K562 (cell line): ENCODE data around the gene PPP1R14C. TPM values are rescaled to one million over a fixed set of nuclear protein-coding genes. Genes with fewer than 3 reads are reported as not detected.

Source experiments
- BCOR ChIP-seq: fragments of 450-650 bp; IDR thresholded peaks from 2 replicates; pipeline ENCODE4 v1.6.1; 2016
- CHD2 ChIP-seq: IDR thresholded peaks from 2 replicates; pipeline ENCODE4 v1.6.1; 2011; ENCODE audit warnings: low read depth, low read length
- CREB1 ChIP-seq, 2 experiments: sonication (generic) in 1 of 2; formaldehyde crosslinking in 1 of 2; IDR thresholded peaks; 2 replicates each; pipeline versions ENCODE4 v1.6.1 to v1.8.0; 2012 to 2022; ENCODE audit warnings: inconsistent platforms in 1 of 2, mild to moderate bottlenecking in 1 of 2, missing genetic modification reagents in 1 of 2, moderate library complexity in 1 of 2
- FOXJ2 ChIP-seq: fragments of 200-800 bp; sonication (Bioruptor generic); IDR thresholded peaks from 2 replicates; pipeline ENCODE4 v1.6.1; 2016; ENCODE audit warnings: missing genetic modification characterization, missing compliant biosample characterization
- HMG20B ChIP-seq: fragments of 250-450 bp; sonication (Bioruptor Pico); IDR thresholded peaks from 2 replicates; pipeline ENCODE4 v1.5.0; 2021; ENCODE audit warnings: mild to moderate bottlenecking
- KDM2B ChIP-seq: fragments of 250-450 bp; sonication (Bioruptor Pico); IDR thresholded peaks from 2 replicates; pipeline ENCODE4 v1.8.0; 2021; ENCODE audit warnings: mild to moderate bottlenecking, moderate library complexity
- KDM4B ChIP-seq, 2 experiments: fragments of 450-650 bp in 1 of 2; sonication (generic) in 1 of 2; IDR thresholded peaks; 2 replicates each; pipeline ENCODE4 v1.6.1; 2016 to 2017; ENCODE audit warnings: borderline replicate concordance in 2 of 2, antibody characterized with exemption in 1 of 2, low read depth in 1 of 2, mild to moderate bottlenecking in 1 of 2
- SAFB2 ChIP-seq: fragments of 200-400 bp; formaldehyde crosslinking; IDR thresholded peaks from 2 replicates; pipeline ENCODE4 v1.6.1; 2018; ENCODE audit warnings: borderline replicate concordance, low read length, low read depth, moderate library complexity; ENCODE audit not compliant: severe bottlenecking
- ZNF140 ChIP-seq: fragments of 250-450 bp; sonication (Bioruptor Pico); IDR thresholded peaks from 2 replicates; pipeline ENCODE4 v1.8.0; 2021; ENCODE audit warnings: moderate library complexity, mild to moderate bottlenecking, inconsistent platforms
- ZNF668 ChIP-seq: fragments of 250-450 bp; sonication (Bioruptor Pico); IDR thresholded peaks from 2 replicates; pipeline ENCODE4 v1.8.0; 2022; ENCODE audit warnings: mild to moderate bottlenecking, inconsistent platforms
- polyA plus RNA-seq, 8 experiments: library from polyadenylated mRNA; depleted of rRNA in 4 of 8; stranded (reverse) in 5 of 8; unstranded in 3 of 8; fragments of >200 nt; fragmentation: Nextera tagmentation in 2 of 8; fragmentation: Illumina TruSeq in 1 of 8; extraction: Ambion mirVana in 2 of 8; extraction: Trizol in 1 of 8; gene quantifications; 2 replicates each; pipeline versions ENCODE4 v1.2.1 to v1.2.3, GENCODE V29; 2011 to 2014; ENCODE audit warnings: inconsistent platforms in 1 of 8, missing spikeins in 1 of 8
- total RNA-seq, 7 experiments: library from RNA; depleted of rRNA in 6 of 7; stranded (reverse); fragments of >200 nt in 6 of 7; fragmentation: Illumina TruSeq in 2 of 7; extraction: Trizol in 2 of 7; gene quantifications; 2 replicates each; pipeline versions ENCODE4 v1.2.1 to v1.2.3, GENCODE V29; 2011 to 2021; ENCODE audit warnings: low replicate concordance in 1 of 7
- TF ChIP-seq, protein P1 (sequence below): fragments of 450-650 bp; IDR thresholded peaks from 2 replicates; pipeline ENCODE4 v1.6.1; 2016; ENCODE audit warnings: low read depth
- TF ChIP-seq, protein P2 (sequence below), 2 experiments: fragments of 250-450 bp in 1 of 2; fragments of 450-650 bp in 1 of 2; sonication (Bioruptor Pico) in 1 of 2; IDR thresholded peaks; 2 replicates each; pipeline versions ENCODE4 v1.6.1 to v1.8.0; 2016 to 2021; ENCODE audit warnings: mild to moderate bottlenecking in 2 of 2, moderate library complexity in 2 of 2, missing compliant biosample characterization in 1 of 2, missing genetic modification characterization in 1 of 2
- TF ChIP-seq, protein P3 (sequence below): fragments of 450-650 bp; IDR thresholded peaks from 2 replicates; pipeline ENCODE4 v1.6.1; 2018; ENCODE audit warnings: mild to moderate bottlenecking, low read depth; ENCODE audit not compliant: partially characterized antibody
- TF ChIP-seq, protein P4 (sequence below): IDR thresholded peaks from 2 replicates; pipeline ENCODE4 v1.6.1; 2011; ENCODE audit warnings: borderline replicate concordance, low read depth, mild to moderate bottlenecking, moderate library complexity, low read length; ENCODE audit not compliant: insufficient read depth, poor library complexity, severe bottlenecking

The PPP1R14C gene
- total and polyA plus RNA-seq, 9 of the 15 experiments (the other 6 are each of a cell fraction or from before 2014, with no cell fraction given): 4.5 to 16.6 (median 11.9) TPM

DNA sequence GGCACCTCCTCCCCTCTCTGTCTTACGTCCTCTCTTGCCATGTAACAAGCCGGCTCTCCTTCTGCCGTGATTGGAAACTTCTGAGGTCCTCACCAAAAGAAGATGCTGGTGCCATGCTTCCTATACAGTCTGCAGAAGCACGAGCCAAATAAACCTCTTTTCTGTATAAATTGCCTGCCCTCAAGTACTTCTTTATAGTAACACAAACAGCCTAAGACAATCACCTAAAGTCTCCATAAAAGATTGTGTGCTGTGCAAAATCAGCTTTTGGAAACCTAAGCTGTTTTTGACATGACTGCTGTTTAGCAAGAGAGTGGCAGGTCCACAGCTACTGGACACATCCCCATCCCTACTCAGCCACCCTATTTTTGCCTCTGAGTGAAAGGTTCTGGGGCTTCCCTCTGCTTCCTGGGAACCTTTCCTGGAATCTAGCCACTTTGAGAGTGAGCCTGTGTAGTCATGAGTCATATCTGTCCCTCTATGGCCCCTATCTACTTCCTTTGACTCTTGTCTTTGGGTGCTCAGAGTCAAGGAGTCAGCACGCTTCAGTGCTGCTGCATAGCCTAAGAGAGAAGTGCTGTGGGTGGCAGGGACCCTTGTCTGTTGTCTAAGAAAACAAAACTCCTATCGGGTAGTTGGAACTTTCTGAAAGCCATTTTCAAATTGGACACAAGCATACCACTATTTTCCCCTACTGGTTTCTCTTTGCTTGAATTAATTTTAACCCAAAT lies 110.0 kb downstream of the PPP1R14C start (continued):
- TF ChIP-seq, protein P1, sequence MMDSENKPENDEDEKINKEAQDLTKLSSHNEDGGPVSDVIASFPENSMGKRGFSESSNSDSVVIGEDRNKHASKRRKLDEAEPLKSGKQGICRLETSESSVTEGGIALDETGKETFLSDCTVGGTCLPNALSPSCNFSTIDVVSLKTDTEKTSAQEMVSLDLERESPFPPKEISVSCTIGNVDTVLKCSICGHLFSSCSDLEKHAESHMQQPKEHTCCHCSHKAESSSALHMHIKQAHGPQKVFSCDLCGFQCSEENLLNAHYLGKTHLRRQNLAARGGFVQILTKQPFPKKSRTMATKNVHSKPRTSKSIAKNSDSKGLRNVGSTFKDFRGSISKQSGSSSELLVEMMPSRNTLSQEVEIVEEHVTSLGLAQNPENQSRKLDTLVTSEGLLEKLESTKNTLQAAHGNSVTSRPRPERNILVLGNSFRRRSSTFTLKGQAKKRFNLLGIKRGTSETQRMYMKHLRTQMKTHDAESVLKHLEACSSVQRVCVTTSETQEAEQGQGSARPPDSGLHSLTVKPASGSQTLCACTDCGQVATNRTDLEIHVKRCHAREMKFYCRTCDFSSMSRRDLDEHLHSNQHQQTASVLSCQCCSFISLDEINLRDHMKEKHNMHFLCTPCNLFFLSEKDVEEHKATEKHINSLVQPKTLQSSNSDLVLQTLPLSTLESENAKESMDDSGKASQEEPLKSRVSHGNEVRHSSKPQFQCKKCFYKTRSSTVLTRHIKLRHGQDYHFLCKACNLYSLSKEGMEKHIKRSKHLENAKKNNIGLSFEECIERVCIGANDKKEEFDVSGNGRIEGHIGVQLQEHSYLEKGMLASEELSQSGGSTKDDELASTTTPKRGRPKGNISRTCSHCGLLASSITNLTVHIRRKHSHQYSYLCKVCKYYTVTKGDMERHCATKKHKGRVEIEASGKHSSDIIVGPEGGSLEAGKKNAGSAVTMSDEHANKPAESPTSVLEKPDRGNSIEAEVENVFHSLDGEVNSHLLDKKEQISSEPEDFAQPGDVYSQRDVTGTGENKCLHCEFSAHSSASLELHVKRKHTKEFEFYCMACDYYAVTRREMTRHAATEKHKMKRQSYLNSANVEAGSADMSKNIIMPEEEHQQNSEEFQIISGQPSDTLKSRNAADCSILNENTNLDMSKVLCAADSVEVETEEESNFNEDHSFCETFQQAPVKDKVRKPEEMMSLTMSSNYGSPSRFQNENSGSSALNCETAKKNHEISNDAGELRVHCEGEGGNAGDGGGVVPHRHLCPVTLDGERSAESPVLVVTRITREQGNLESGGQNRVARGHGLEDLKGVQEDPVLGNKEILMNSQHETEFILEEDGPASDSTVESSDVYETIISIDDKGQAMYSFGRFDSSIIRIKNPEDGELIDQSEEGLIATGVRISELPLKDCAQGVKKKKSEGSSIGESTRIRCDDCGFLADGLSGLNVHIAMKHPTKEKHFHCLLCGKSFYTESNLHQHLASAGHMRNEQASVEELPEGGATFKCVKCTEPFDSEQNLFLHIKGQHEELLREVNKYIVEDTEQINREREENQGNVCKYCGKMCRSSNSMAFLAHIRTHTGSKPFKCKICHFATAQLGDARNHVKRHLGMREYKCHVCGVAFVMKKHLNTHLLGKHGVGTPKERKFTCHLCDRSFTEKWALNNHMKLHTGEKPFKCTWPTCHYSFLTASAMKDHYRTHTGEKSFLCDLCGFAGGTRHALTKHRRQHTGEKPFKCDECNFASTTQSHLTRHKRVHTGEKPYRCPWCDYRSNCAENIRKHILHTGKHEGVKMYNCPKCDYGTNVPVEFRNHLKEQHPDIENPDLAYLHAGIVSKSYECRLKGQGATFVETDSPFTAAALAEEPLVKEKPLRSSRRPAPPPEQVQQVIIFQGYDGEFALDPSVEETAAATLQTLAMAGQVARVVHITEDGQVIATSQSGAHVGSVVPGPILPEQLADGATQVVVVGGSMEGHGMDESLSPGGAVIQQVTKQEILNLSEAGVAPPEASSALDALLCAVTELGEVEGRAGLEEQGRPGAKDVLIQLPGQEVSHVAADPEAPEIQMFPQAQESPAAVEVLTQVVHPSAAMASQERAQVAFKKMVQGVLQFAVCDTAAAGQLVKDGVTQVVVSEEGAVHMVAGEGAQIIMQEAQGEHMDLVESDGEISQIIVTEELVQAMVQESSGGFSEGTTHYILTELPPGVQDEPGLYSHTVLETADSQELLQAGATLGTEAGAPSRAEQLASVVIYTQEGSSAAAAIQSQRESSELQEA: no peak
- TF ChIP-seq ZNF668 (CRISPR knock-in tag) (no peak), FOXJ2 (tag) (no peak), BCOR (no peak), CHD2 (no peak), SAFB2 (no peak), ZNF140 (no peak), HMG20B (no peak), CREB1 (IDR thresholded peaks at IDR 0.05) (no peak), CREB1 (CRISPR knock-in tag; IDR thresholded peaks at IDR 0.05) (no peak), KDM4B (IDR thresholded peaks at IDR 0.05; ENCODE audit: borderline replicate concordance in 2 of 2, low read depth in 1 of 2) (no peak), KDM2B (CRISPR knock-in tag) (no peak)
- TF ChIP-seq, protein P2, sequence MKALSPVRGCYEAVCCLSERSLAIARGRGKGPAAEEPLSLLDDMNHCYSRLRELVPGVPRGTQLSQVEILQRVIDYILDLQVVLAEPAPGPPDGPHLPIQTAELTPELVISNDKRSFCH (CRISPR knock-in tag; IDR thresholded peaks at IDR 0.05): no peak
- TF ChIP-seq, protein P2 (tag; IDR thresholded peaks at IDR 0.05): no peak
- TF ChIP-seq, protein P3, sequence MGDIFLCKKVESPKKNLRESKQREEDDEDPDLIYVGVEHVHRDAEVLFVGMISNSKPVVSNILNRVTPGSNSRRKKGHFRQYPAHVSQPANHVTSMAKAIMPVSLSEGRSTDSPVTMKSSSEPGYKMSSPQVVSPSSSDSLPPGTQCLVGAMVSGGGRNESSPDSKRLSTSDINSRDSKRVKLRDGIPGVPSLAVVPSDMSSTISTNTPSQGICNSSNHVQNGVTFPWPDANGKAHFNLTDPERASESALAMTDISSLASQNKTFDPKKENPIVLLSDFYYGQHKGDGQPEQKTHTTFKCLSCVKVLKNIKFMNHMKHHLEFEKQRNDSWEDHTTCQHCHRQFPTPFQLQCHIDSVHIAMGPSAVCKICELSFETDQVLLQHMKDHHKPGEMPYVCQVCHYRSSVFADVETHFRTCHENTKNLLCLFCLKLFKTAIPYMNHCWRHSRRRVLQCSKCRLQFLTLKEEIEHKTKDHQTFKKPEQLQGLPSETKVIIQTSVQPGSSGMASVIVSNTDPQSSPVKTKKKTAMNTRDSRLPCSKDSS: no peak
- TF ChIP-seq, protein P4, sequence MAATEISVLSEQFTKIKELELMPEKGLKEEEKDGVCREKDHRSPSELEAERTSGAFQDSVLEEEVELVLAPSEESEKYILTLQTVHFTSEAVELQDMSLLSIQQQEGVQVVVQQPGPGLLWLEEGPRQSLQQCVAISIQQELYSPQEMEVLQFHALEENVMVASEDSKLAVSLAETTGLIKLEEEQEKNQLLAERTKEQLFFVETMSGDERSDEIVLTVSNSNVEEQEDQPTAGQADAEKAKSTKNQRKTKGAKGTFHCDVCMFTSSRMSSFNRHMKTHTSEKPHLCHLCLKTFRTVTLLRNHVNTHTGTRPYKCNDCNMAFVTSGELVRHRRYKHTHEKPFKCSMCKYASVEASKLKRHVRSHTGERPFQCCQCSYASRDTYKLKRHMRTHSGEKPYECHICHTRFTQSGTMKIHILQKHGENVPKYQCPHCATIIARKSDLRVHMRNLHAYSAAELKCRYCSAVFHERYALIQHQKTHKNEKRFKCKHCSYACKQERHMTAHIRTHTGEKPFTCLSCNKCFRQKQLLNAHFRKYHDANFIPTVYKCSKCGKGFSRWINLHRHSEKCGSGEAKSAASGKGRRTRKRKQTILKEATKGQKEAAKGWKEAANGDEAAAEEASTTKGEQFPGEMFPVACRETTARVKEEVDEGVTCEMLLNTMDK: no peak
